ENCODE measurements around the gene CCDC194. TPM values are rescaled to one million over a fixed set of nuclear protein-coding genes. Genes with fewer than 3 reads are reported as not detected.

CCDC194 gene
- total and polyA plus RNA-seq, 2 of the 13 experiments (the other 11 are each of a cell fraction or from before 2014, with no cell fraction given) = 0.13 to 0.21 TPM

DNA sequence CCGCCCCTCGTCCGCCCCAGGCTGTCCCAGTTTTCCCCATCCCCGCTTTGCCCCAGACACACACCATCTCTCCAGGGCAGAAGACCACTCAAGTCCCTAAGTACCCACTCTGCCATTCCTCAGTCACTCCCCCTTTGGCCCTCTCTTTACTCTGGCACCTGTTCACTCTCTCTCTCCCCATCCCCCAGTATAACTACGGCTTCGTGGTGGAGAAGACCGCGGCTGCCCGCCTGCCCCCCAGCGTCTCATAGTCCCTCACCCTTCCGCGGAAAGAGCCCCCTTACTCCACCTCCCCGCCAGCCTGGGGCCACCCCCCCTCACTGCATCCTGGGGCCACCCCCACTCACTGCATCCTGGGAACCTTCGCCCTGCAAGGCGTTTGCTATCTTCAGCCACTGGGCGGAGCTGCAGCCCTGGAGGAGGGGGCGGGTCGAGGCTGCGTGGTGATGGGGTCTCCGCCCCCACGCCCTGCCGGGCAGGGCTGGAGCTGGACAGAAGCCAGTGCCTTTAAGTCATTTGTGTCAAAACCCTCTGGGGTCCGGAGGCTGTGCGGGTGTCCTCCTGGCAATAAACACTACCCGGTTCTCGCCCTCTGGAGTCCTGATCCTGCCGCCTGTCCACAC, 30.9 kb upstream of the CCDC194 start (continued):
- TF ChIP-seq ZNF772 (CRISPR knock-in tag; IDR thresholded peaks at IDR 0.05) (no peak), BORCS8-MEF2B (CRISPR knock-in tag; IDR thresholded peaks at IDR 0.05) (no peak), KMT2B (CRISPR knock-in tag; IDR thresholded peaks at IDR 0.05) (no peak), ZNF124 (CRISPR knock-in tag; IDR thresholded peaks at IDR 0.05) (no peak), ZNF672 (CRISPR knock-in tag; IDR thresholded peaks at IDR 0.05) (no peak), AHR (CRISPR knock-in tag; IDR thresholded peaks at IDR 0.05) (no peak), ZNF367 (CRISPR knock-in tag; IDR thresholded peaks at IDR 0.05; ENCODE audit: borderline replicate concordance) (no peak), ZNF282 (IDR thresholded peaks at IDR 0.05; ENCODE audit: partially characterized antibody) (no peak), RARA (CRISPR knock-in tag; IDR thresholded peaks at IDR 0.05) (no peak), ZNF558 (CRISPR knock-in tag; IDR thresholded peaks at IDR 0.05; ENCODE audit: borderline replicate concordance) (no peak), SP5 (CRISPR knock-in tag; IDR thresholded peaks at IDR 0.05; ENCODE audit: borderline replicate concordance, low read depth) (peak; percentile 35; the same call in 1 of the 2 replicates), RBFOX2 (IDR thresholded peaks at IDR 0.05; ENCODE audit: low read depth, low read length) (0 out of 2 replicates have a peak, but pooled peaks have one; percentile 24), ZNF224 (CRISPR knock-in tag; IDR thresholded peaks at IDR 0.05) (no peak), ZNF280B (CRISPR knock-in tag; IDR thresholded peaks at IDR 0.05; ENCODE audit: borderline replicate concordance) (no peak), ZBTB33 (CRISPR knock-in tag; IDR thresholded peaks at IDR 0.05) (peak; percentile 62; the same call in 1 of the 2 replicates), ZKSCAN1 (IDR thresholded peaks at IDR 0.05; ENCODE audit: low read length) (no peak), ZNF143 (CRISPR knock-in tag; IDR thresholded peaks at IDR 0.05) (no peak), STAG1 (CRISPR knock-in tag; IDR thresholded peaks at IDR 0.05) (peak; percentile 35; the same call in 1 of the 2 replicates), ZNF572 (CRISPR knock-in tag; IDR thresholded peaks at IDR 0.05) (no peak), ZNF232 (CRISPR knock-in tag; IDR thresholded peaks at IDR 0.05; ENCODE audit: borderline replicate concordance) (no peak), ZNF431 (CRISPR knock-in tag; IDR thresholded peaks at IDR 0.05; ENCODE audit: borderline replicate concordance, low read depth) (no peak), XRCC5 (optimal IDR thresholded peaks at IDR 0.05; ENCODE audit: low read length) (peak; percentile 76), ZNF557 (CRISPR knock-in tag; IDR thresholded peaks at IDR 0.05) (no peak), MBD4 (IDR thresholded peaks at IDR 0.05; ENCODE audit: borderline replicate concordance, low read length) (no peak), ETV6 (CRISPR knock-in tag; conservative IDR thresholded peaks at IDR 0.05) (no peak)
- TF ChIP-seq, protein P1, sequence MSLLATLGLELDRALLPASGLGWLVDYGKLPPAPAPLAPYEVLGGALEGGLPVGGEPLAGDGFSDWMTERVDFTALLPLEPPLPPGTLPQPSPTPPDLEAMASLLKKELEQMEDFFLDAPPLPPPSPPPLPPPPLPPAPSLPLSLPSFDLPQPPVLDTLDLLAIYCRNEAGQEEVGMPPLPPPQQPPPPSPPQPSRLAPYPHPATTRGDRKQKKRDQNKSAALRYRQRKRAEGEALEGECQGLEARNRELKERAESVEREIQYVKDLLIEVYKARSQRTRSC (CRISPR knock-in tag; IDR thresholded peaks at IDR 0.05; ENCODE audit: low read depth) = no peak
- TF ChIP-seq, protein P2, sequence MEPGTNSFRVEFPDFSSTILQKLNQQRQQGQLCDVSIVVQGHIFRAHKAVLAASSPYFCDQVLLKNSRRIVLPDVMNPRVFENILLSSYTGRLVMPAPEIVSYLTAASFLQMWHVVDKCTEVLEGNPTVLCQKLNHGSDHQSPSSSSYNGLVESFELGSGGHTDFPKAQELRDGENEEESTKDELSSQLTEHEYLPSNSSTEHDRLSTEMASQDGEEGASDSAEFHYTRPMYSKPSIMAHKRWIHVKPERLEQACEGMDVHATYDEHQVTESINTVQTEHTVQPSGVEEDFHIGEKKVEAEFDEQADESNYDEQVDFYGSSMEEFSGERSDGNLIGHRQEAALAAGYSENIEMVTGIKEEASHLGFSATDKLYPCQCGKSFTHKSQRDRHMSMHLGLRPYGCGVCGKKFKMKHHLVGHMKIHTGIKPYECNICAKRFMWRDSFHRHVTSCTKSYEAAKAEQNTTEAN (CRISPR knock-in tag; conservative IDR thresholded peaks at IDR 0.05) = no peak
